Head of caudate nucleus (tissue), 42 donors: ENCODE data around the gene MAG.

Experiments used
- DNase-seq, 42 donors: peaks; one replicate each; pipeline versions ENCODE4 v3.0.0 to v3.0.0-alpha.2; 2020 to 2021; ENCODE audit warnings: mixed read lengths in 7 of 42
- intact Hi-C: fragments of 100-400 bp; cut with DNase I; formaldehyde crosslinking; loops from one replicate; pipeline ENCODE4 v1.15.0; 2022

MAG gene

DNA sequence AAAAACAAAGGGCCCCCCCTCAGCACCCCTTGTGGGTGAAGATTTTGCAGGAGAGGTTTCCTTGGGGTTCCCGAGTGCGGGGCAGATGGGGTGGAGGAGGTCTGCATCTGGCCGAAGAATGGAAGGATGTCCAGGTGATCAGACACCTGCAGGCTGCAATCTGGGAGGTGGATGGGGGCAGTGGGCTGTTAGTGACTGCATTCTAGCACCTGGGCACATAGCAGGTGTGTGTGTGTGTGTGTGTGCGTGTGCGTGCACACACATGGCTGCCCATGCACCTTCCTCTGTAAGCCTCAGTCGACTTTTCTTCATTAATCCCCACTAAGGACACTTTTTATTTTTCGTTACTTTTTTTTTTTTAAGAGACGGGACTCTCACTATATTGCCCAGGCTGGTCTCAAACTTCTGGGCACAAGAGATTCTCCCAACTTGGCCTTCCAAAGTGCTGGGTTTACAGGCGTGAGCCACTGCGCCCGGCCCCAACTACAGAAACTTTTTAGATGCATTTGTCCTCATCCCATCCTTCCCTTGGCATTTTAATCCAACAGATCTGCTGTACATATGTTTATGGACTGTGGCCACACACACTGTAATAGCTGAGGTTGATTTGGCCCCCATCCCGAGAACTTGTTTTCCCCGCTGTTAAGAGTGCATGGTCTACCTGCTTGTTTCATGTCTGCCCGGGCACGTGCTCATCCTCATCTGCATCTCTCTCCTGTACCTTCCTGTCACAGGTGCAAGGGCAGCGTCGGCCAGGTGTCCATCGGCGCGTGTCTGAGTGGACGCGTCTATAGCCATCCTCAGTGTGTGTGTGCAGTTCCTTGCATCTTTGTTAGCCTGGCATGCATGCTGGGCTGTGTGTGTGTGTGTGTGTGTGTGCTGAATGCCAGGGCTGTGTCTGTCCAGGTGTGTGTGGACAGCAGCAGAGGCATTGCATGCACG lies 731 bp downstream of the MAG start:
- no peak for DNase-seq
- intact Hi-C loops: no loop called here

DNA sequence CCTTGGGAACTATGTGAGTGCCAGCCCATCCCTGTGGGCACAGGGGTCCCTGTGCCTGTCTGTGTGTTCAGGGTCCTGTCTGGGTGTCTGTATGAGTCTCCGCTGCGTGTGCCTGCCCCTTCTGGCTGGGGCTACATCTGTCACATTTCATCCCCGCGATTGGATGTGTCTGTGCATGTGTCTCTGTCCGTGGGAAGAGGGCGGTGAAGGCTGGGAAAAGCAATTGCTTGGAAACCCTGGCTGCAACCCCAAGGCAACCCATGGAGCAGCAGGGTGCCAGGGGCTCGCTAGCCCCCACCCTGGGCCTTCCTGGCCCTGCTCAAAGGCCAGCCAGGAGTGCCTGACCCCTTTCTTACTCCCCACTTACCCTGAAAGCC lies 1.4 kb downstream of the MAG start:
- peak in 41 of 42 donors; percentile 45 to 91 (median 75) for DNase-seq
- intact Hi-C loops: no loop called here

DNA sequence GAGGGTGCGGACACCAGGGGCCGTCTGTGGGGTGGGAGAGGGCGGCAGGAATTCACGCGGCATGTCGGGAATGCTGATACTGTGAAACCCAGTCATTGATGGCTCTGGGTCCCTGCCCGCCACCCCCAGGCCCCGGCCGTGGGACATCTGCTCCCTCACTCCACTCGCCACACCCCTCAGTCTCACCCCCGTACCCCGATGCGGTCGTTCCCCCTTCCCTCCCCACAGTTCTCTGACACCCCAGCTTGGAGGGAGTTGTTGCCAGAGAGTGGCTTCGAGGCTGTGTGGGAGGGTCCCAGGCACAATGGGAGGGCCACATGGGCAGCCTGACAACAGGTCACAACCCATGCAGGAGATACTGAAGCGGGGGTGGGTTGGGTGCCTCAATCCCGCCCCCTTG lies 1.8 kb downstream of the MAG start:
- peak in 1 of 42 donors; percentile 25 for DNase-seq
- intact Hi-C loops: no loop called here

DNA sequence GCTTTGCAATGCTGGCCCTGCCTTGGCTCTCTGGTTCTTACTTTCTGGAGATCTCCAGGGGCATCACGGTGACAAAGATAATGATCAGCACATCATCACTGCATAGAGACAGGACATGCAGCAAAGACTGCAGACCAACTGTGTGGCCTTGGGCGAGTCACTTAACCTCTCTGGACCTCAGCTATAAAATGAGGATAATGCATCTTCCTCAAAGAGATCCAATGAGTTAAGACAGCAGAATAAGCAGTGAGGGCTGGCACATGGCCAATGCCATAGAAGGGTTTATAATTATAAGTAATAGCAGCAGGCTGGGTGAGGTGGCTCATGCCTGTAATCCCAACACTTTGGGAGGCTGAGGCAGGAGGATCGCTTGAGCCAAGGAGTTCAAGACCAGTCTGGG lies 2.4 kb downstream of the MAG start:
- DNase-seq: no peak
- intact Hi-C loops: no loop called here

DNA sequence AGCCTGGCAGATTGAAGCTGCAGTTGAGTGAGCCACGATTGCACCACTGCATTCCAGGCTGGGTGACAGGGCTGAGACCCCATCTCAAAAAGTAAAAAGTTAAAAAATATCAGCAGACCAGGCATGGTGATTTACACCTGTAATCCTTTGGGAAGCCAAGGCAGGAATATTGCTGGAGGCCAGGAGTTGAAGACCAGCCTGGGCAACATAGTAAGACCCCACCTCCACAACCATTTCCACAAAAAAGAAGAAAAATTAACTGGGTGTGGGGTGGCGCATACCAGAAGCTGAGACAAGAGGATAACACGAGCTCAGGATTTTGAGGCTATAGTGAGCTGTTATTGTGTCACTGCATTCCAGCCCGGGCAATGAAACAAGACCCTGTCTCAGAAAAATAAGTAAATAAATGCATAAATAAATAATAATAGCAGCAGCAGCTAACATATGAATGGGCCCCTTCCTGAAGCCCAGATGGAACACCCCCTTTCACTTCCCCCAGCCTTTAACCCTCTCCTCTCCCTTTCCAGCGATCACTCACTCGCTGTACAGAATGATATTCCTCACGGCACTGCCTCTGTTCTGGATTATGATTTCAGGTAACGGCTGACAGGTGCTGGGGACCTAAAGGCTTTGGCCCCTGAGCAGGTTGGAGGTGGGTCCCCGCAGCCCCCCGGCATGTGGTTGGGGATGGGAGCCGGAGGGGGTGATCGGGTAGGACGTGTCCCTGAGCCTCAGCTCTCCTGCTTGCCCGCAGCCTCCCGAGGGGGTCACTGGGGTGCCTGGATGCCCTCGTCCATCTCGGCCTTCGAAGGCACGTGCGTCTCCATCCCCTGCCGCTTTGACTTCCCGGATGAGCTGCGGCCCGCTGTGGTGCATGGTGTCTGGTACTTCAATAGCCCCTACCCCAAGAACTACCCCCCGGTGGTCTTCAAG lies 3.2 kb downstream of the MAG start:
- no peak for DNase-seq
- intact Hi-C loops: no loop called here

DNA sequence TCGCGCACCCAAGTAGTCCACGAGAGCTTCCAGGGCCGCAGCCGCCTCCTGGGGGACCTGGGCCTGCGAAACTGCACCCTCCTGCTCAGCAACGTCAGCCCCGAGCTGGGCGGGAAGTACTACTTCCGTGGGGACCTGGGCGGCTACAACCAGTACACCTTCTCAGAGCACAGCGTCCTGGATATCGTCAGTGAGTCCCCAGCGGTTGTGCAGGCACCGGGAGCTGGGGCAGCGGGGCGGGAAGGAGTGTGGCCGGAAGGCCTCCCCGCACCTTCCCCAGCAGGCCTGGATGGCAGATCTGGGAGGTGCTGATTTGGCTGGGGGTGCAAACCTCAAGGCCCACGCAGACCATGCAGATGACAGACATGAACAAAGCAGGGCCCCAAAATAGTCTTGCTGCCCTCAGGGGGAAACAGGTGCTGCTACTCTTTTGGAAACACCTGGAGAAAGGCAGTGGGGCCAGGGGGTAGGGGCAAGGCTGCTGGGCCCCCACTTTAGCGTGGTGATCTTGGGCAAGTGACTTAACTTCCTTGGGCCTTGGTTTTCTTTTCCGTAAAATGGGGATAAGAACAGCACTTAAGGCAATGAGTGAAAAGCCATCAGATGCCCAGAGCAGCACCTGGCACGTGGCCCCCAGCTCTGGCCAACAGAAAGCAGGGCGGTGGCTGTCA lies 4.0 kb downstream of the MAG start:
- no peak for DNase-seq
- intact Hi-C loops: no loop called here

DNA sequence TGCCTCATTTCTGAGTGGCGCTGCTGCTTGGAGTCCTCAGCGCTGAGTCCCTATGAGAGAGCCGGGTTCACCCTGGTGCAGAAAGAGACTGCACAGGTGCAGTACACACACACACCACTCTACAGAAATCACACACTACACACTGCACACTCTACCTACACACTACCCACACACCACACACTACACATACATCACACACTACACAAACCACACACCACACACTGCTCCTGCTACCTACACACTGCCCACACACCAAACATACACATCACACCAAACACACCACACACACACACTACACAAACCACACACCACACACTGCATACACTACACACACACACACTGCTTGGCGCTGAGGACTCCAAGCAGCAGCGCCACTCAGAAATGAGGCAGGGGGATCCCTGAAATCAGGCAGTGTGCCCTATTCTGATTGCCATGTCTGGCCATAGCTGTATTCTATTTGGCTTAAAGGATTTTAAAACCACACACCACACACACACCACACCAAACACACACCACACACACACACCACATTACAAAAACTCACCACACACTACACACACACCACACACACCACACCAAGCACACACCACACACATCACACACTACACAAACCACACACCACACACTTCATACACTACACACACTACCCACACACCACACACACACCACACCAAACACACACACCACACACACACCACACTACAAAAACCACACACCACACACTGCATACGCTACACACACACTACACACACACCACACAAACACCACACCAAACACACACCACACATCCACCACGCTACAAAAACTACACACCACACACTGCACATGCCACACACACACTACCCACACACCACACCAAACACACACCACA lies 4.9 kb downstream of the MAG start:
- intact Hi-C loops: no loop called here
- DNase-seq: no peak

DNA sequence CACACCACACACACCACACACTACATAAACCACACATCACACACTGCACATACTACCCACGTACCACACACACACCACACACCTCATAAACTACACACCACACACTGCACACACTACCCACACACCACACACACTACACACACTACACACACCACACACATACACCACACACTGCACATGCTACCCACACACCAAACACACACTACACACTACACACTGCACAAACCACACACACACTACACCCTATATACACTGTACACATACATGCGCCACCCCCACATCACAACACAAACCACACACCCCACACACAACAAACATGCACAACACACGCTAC lies 5.5 kb downstream of the MAG start:
- DNase-seq: no peak
- intact Hi-C loops: no loop called here

DNA sequence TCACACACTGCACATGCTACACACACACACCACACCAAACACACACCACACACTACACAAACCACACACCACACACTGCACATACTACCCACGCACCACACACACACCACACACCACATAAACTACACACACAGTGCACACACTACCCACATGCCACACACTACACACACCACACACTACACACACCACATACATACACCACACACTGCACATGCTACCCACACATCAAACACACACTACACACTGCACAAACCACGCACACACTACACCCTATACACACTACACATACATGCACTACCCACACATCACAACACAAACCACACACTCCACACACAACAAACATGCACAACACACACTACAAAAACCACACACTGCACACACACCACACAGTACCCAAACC lies 6.0 kb downstream of the MAG start:
- intact Hi-C loops: no loop called here
- DNase-seq: no peak

DNA sequence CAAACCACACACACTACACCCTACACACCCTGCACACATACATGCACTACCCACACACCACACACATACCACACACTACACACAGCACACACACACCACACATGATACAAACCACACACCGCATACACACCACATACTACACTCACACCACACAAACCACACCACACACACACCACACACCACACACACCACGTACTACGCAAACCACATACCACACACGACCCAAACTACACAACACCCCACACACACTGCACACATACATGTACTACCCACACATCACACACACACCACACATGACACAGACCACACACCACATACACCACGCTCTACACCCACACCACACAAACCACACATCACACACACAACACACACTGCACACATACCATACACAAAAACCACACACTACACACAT lies 6.6 kb downstream of the MAG start:
- DNase-seq: no peak
- intact Hi-C loops: no loop called here

DNA sequence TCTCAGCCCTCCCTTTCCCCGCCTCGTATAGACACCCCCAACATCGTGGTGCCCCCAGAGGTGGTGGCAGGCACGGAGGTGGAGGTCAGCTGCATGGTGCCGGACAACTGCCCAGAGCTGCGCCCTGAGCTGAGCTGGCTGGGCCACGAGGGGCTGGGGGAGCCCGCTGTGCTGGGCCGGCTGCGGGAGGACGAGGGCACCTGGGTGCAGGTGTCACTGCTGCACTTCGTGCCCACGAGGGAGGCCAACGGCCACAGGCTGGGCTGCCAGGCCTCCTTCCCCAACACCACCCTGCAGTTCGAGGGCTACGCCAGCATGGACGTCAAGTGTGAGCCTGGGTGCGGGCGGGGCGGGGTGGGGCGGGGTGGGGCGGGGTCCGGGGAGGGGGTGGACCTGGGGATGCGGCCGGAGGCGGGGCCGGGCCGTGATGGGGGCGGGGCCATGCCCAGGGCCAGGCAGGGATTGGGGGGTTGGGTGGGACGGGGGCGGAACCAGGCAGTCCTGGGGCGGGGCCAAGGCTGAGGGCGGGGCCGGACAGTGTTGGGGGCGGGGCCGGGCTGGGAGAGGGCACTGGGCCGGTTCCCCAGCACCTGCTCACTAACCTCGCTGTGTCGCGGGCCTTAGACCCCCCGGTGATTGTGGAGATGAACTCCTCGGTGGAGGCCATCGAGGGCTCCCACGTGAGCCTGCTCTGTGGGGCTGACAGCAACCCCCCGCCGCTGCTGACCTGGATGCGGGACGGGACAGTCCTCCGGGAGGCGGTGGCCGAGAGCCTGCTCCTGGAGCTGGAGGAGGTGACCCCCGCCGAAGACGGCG lies 7.8 kb downstream of the MAG start:
- intact Hi-C loops: no loop called here
- peak in 38 of 42 donors; percentile 31 to 92 (median 74) for DNase-seq

DNA sequence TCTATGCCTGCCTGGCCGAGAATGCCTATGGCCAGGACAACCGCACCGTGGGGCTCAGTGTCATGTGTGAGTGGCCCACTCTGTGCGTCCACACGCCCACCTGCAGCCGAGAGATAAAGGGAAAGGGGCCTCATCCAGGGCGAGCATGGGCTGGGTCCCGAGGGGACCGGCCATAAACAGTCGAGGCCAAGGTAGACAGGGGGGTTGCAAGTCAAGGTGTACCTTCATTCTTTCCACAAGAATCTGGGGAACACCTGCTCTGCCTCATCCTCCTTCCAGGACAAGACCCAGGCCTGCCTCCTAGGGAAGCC lies 8.3 kb downstream of the MAG start:
- no peak for DNase-seq
- intact Hi-C loops: no loop called here

DNA sequence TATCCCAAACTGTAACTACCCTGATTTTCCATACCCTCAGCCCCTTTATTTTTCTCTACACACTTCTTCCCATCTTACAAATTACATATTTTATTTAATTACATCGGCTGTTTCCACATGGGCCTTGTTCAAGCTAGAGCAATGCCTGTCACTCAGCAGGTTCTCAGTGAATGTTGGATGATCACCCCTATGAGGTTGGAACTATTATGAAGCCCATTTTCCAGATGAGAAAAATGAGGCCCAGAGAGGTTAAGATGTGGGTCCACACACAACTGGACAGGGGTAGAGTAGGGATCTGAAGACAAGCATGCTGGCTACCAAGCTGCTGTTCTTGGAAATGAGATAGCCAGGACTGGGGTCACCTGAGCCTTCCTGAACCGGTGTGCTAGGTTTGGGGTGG lies 10.0 kb downstream of the MAG start:
- DNase-seq: no peak
- intact Hi-C loops: no loop called here

DNA sequence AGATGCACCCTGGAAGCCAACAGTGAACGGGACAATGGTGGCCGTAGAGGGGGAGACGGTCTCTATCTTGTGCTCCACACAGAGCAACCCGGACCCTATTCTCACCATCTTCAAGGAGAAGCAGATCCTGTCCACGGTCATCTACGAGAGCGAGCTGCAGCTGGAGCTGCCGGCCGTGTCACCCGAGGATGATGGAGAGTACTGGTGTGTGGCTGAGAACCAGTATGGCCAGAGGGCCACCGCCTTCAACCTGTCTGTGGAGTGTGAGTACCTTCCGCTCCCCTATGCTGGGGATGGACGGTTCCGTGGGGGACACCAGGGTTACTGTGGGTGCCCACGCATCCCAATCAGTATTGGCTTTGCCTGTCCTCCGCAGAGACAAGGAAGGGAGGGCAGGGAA lies 10.5 kb downstream of the MAG start:
- intact Hi-C loops: no loop called here
- DNase-seq: no peak

DNA sequence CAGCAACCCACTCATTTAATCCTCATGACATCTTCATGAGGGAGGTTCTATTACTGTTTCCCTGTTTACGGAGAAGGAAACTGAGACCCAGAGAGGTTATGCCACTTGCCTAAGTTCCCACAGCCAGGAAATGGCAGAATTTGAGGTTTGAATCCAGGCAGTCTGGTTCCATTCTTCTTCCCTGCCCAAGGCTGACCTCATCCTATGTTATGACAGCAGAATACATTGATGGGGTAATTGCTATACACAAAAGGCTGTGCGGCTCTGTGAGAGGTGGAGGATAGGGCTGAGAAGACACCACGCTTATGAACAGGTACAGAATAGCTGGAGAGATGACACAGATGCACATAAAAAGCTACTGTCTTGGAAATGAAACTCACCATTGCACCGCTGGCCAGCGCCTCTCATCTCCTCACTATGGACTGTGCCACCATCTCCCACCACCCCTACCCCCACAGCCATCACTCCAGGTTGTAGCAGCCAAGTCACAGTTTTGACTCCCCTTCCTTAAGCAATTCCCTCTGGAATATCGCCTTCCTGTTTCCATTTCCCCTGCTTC lies 11.5 kb downstream of the MAG start:
- intact Hi-C loops: no loop called here
- DNase-seq: no peak

DNA sequence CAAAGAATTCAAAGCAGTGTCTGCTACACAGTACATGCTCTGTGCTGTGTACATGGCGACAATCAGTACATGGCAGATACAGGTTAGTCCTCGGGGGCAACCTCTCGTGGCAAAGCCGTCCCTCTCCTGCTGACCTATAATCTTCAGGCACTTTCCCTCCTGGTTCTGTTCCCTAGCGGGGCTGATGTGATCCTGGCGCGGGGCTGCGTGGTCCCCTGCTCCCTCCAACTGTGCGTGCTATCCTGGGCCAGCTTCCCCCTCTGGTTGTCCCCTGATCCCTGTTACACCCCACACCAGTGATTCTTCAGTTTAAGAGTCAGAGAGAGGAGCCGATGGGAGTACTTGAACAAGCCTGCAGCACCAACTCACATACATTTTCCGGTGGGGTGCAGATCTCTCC lies 12.1 kb downstream of the MAG start:
- intact Hi-C loops: no loop called here

DNA sequence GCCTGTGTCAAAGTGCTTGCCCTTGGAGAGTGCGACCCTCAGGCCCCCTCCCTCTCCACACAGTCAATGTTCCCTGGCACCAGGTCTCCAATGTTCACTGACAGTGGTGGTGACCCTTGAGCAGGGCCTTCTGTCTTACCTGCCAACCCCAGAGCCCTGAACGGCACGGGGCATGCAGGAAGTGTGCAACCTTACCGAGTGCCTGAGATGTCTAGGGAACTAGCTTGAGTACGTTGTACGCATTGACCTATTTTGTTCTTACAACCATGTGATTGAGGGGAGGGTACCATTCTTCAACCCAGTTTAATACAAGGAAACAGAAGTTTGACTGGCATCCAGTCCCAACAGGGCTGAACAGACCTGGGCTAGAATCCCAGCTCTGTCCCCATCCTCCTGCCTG lies 13.2 kb downstream of the MAG start:
- intact Hi-C loops: no loop called here
- DNase-seq: no peak

More for the DNA sequence above, 12.1 kb downstream of the MAG start:
- DNase-seq: no peak
